ENCODE data around the gene SLC25A14. TPM values are rescaled to one million over a fixed set of nuclear protein-coding genes. Genes with fewer than 3 reads are reported as not detected.
"Not testable (repeated sequence)": the region's sequence is repeated elsewhere in the genome, so short reads cannot be mapped to it uniquely, and the experiment has no call there.

Gene SLC25A14
- total RNA-seq, 1 donor from 2014 or later: 19.2 TPM

DNA sequence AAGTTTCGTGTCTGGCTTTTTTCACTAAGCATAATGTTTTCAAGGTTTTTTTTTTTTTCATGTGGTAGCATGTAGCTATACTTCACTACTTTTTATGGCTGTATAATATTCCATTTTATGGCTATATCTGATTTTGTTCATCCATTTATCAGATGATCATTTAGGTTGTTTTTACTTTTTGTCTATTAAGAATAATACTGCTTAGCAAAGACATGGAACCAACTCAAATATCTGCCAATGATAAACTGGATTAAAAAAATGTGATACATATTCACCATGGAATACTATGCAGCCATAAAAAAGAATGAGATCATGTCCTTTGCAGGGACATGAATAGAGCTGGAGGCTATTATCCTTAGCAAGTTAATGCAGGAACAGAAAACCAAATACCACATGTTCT lies 38.3 kb upstream of the SLC25A14 start:
- no peak overlapping the region for H3K27ac Mint-ChIP-seq
- no peaks in the 10 kb centered on the region for H3K9me3 Mint-ChIP-seq
- Histone ChIP-seq H3K9me3 (ENCODE audit: low read depth) (peaks cover 6% of the 10 kb centered on the region), H2AFZ (replicated peaks) (no peak overlapping the region), H3K27ac (no peak overlapping the region), H3K9ac (no peak overlapping the region), H3K36me3 (no peaks in the 10 kb centered on the region), H4K20me1 (ENCODE audit: low read depth) (no peaks in the 10 kb centered on the region), H3K4me3 (no peak overlapping the region), H3K27me3 (no peaks in the 10 kb centered on the region), H3F3A (ENCODE audit: low read depth) (no peaks in the 10 kb centered on the region), H3K4me1 (no peaks in the 10 kb centered on the region), H3K4me2 (no peak overlapping the region), H3K79me2 (ENCODE audit: low read depth) (no peaks in the 10 kb centered on the region)
- H3K36me3 Mint-ChIP-seq: no peaks in the 10 kb centered on the region
- TF ChIP-seq EZH2phosphoT487 (IDR thresholded peaks at IDR 0.05) (no peak), CTCF (IDR thresholded peaks at IDR 0.05) (no peak)
- H3K4me1 Mint-ChIP-seq: peaks cover 5% of the 10 kb centered on the region
- H3K27me3 Mint-ChIP-seq (ENCODE audit: insufficient read depth, low read depth): peaks cover 2% of the 10 kb centered on the region
- H3K4me3 Mint-ChIP-seq: no peak overlapping the region
- no peak for DNase-seq (ENCODE audit: low spot score)

GRCh38 chrX:130301977-130302376 lies 37.7 kb upstream of the SLC25A14 start:
- no peak overlapping the region for H3K4me3 Mint-ChIP-seq
- no peaks in the 10 kb centered on the region for H4K20me1 ChIP-seq (ENCODE audit: low read depth)
- H3K36me3 Mint-ChIP-seq: no peaks in the 10 kb centered on the region
- H3F3A ChIP-seq (ENCODE audit: low read depth): no peaks in the 10 kb centered on the region
- peaks cover 6% of the 10 kb centered on the region for H3K9me3 ChIP-seq (ENCODE audit: low read depth)
- no peak overlapping the region for H3K27ac ChIP-seq
- H3K9me3 Mint-ChIP-seq: no peaks in the 10 kb centered on the region
- H3K27me3 Mint-ChIP-seq (ENCODE audit: insufficient read depth, low read depth): peaks cover 2% of the 10 kb centered on the region
- H3K27me3 ChIP-seq: no peaks in the 10 kb centered on the region
- no peak overlapping the region for H3K9ac ChIP-seq
- no peaks in the 10 kb centered on the region for H3K79me2 ChIP-seq (ENCODE audit: low read depth)
- no peaks in the 10 kb centered on the region for H3K36me3 ChIP-seq
- no peak for DNase-seq (ENCODE audit: low spot score)
- H3K27ac Mint-ChIP-seq: no peak overlapping the region
- TF ChIP-seq CTCF (IDR thresholded peaks at IDR 0.05): no peak
- TF ChIP-seq EZH2phosphoT487 (IDR thresholded peaks at IDR 0.05): no peak
- TF ChIP-seq EZH2 (IDR thresholded peaks at IDR 0.05): no peak
- H3K4me2 ChIP-seq: no peak overlapping the region
- H2AFZ ChIP-seq (replicated peaks): no peak overlapping the region
- H3K4me1 ChIP-seq: no peaks in the 10 kb centered on the region
- no peaks in the 10 kb centered on the region for H3K4me1 Mint-ChIP-seq
- no peak overlapping the region for H3K4me3 ChIP-seq

GRCh38 chrX:130304587-130305368 lies 34.9 kb upstream of the SLC25A14 start:
- Histone ChIP-seq H4K20me1 (ENCODE audit: low read depth) (no peaks in the 10 kb centered on the region), H3F3A (ENCODE audit: low read depth) (no peaks in the 10 kb centered on the region), H3K27ac (no peak overlapping the region), H3K9ac (no peak overlapping the region), H3K4me3 (no peak overlapping the region), H3K27me3 (no peaks in the 10 kb centered on the region), H3K4me2 (no peak overlapping the region), H3K9me3 (ENCODE audit: low read depth) (peaks cover 6% of the 10 kb centered on the region), H3K79me2 (ENCODE audit: low read depth) (no peaks in the 10 kb centered on the region), H2AFZ (replicated peaks) (no peak overlapping the region), H3K4me1 (no peaks in the 10 kb centered on the region), H3K36me3 (no peaks in the 10 kb centered on the region)
- Mint-ChIP-seq H3K9me3 (no peaks in the 10 kb centered on the region), H3K27me3 (ENCODE audit: insufficient read depth, low read depth) (peaks cover 2% of the 10 kb centered on the region), H3K4me3 (no peak overlapping the region), H3K36me3 (no peaks in the 10 kb centered on the region), H3K27ac (peak overlapping the region; percentile 27), H3K4me1 (no peaks in the 10 kb centered on the region)
- no peak for TF ChIP-seq EZH2phosphoT487 (IDR thresholded peaks at IDR 0.05)
- no peak for DNase-seq (ENCODE audit: low spot score)

GRCh38 chrX:130319886-130320285 lies 19.8 kb upstream of the SLC25A14 start:
- H3K79me2 ChIP-seq (ENCODE audit: low read depth); H2AFZ ChIP-seq (replicated peaks); H3K9ac ChIP-seq; H3K4me3 Mint-ChIP-seq; H3K4me2 ChIP-seq; H3K4me1 ChIP-seq; H3K4me3 ChIP-seq; H3K27me3 Mint-ChIP-seq (ENCODE audit: insufficient read depth, low read depth); H3K9me3 ChIP-seq (ENCODE audit: low read depth); H3F3A ChIP-seq (ENCODE audit: low read depth); H3K27ac Mint-ChIP-seq; H3K9me3 Mint-ChIP-seq; H3K36me3 ChIP-seq; H4K20me1 ChIP-seq (ENCODE audit: low read depth); H3K27me3 ChIP-seq; H3K36me3 Mint-ChIP-seq; H3K27ac ChIP-seq; DNase-seq (ENCODE audit: low spot score); H3K4me1 Mint-ChIP-seq: not testable (repeated sequence)
